ENCODE results near the gene PRSS33.

The PRSS33 gene

GRCh38 chr16:2741168-2741567 is 46.2 kb downstream of the PRSS33 start:
- no peak for DNase-seq (ENCODE audit: low spot score)

- no peak for DNase-seq (ENCODE audit: low spot score)
Measured at GRCh38 chr16:2740476-2740875, 46.9 kb downstream of the PRSS33 start.

- no peak for DNase-seq (ENCODE audit: low spot score)
Measured at GRCh38 chr16:2739625-2740430, 47.5 kb downstream of the PRSS33 start.

- no peak for DNase-seq (ENCODE audit: low spot score)
Measured at GRCh38 chr16:2738615-2739014, 48.7 kb downstream of the PRSS33 start.

GRCh38 chr16:2737895-2738418 is 49.4 kb downstream of the PRSS33 start:
- DNase-seq (ENCODE audit: low spot score) = no peak

GRCh38 chr16:2737238-2737605 is 50.1 kb downstream of the PRSS33 start:
- DNase-seq (ENCODE audit: low spot score) = no peak

- DNase-seq (ENCODE audit: low spot score) = no peak
Measured at GRCh38 chr16:2736476-2737237, 50.7 kb downstream of the PRSS33 start.

- DNase-seq (ENCODE audit: low spot score) = no peak
Measured at GRCh38 chr16:2734844-2735515, 52.4 kb downstream of the PRSS33 start.

All from AG08395 (cell line).